Measurements from ENCODE around the gene DROSHA. TPM values are rescaled to one million over a fixed set of nuclear protein-coding genes. Genes with fewer than 3 reads are reported as not detected.

Gene DROSHA
- total RNA-seq, 1 experiment from 2014 or later = 57.7 TPM

DNA sequence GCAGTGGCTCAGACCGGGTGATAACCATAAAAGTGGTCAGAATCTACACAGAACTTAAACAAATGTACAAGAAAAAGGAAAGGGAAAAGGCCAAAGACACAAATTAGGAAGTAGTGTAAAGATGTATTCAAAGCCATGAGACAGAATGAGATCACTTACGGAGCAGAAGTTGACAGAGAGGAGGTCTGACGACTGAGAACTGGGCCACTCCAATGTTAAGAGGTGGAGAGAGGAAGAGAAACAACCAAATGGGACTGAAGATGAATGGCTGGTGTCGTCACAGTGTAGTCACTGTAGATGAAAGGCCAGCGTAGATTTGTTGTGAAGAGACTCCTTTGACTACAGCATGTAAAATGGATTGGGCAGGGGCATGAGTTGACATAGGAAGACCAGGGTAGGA, 114.4 kb downstream of the DROSHA start:
- ChIA-PET CTCF (no interaction called here), POLR2A (interaction anchor here (0.7 kb wide), 2 partner anchors 26 to 966 kb away, joined by 3 to 4 read pairs; no protein-coding TSS in a partner anchor)
- no peak for TF ChIP-seq CTCF (IDR thresholded peaks at IDR 0.05; ENCODE audit: unreplicated experiment)
- H3K36me3 Mint-ChIP-seq (ENCODE audit: insufficient read depth, unreplicated experiment) = peaks cover 22% of the 10 kb centered on the region
- no TSS peak for BruUV-seq (replicated peaks)
- H3K9me3 Mint-ChIP-seq (ENCODE audit: unreplicated experiment) = no peaks in the 10 kb centered on the region
- DNase-seq (ENCODE audit: unreplicated experiment) = no peak
- H3K4me3 Mint-ChIP-seq (ENCODE audit: unreplicated experiment) = no peak overlapping the region
- intact Hi-C loops (cut with micrococcal nuclease) = no loop called here
- H3K27me3 Mint-ChIP-seq (ENCODE audit: insufficient read depth, unreplicated experiment) = no peaks in the 10 kb centered on the region
- H3K4me1 Mint-ChIP-seq (ENCODE audit: insufficient read depth, unreplicated experiment) = peaks cover 15% of the 10 kb centered on the region
- no peak overlapping the region for H3K27ac Mint-ChIP-seq (ENCODE audit: low read depth, unreplicated experiment)

GRCh38 chr5:31416547-31416946, 115.3 kb downstream of the DROSHA start:
- H3K27me3 Mint-ChIP-seq (ENCODE audit: insufficient read depth, unreplicated experiment) = no peaks in the 10 kb centered on the region
- no peak overlapping the region for H3K4me3 Mint-ChIP-seq (ENCODE audit: unreplicated experiment)
- DNase-seq (ENCODE audit: unreplicated experiment) = no peak
- TF ChIP-seq CTCF (IDR thresholded peaks at IDR 0.05; ENCODE audit: unreplicated experiment) = no peak
- no peak overlapping the region for H3K27ac Mint-ChIP-seq (ENCODE audit: low read depth, unreplicated experiment)
- ChIA-PET CTCF (no interaction called here), POLR2A (no interaction called here)
- intact Hi-C loops (cut with micrococcal nuclease) = no loop called here
- H3K9me3 Mint-ChIP-seq (ENCODE audit: unreplicated experiment) = no peaks in the 10 kb centered on the region
- BruUV-seq (replicated peaks) = no TSS peak
- peaks cover 24% of the 10 kb centered on the region for H3K4me1 Mint-ChIP-seq (ENCODE audit: insufficient read depth, unreplicated experiment)
- peaks cover 12% of the 10 kb centered on the region for H3K36me3 Mint-ChIP-seq (ENCODE audit: insufficient read depth, unreplicated experiment)

- Mint-ChIP-seq H3K9me3 (ENCODE audit: unreplicated experiment) (no peaks in the 10 kb centered on the region), H3K27ac (ENCODE audit: low read depth, unreplicated experiment) (no peak overlapping the region), H3K4me3 (ENCODE audit: unreplicated experiment) (no peak overlapping the region), H3K27me3 (ENCODE audit: insufficient read depth, unreplicated experiment) (no peaks in the 10 kb centered on the region), H3K4me1 (ENCODE audit: insufficient read depth, unreplicated experiment) (peaks cover 24% of the 10 kb centered on the region), H3K36me3 (ENCODE audit: insufficient read depth, unreplicated experiment) (peaks cover 12% of the 10 kb centered on the region)
- BruUV-seq (replicated peaks) = no TSS peak
- ChIA-PET POLR2A (no interaction called here), CTCF (interaction anchor here (1.6 kb wide), 1 partner anchor 179 kb away, joined by 5 read pairs; no protein-coding TSS in a partner anchor)
- no peak for TF ChIP-seq CTCF (IDR thresholded peaks at IDR 0.05; ENCODE audit: unreplicated experiment)
- intact Hi-C loops (cut with micrococcal nuclease) = no loop called here
- DNase-seq (ENCODE audit: unreplicated experiment) = no peak
Observed at GRCh38 chr5:31415960-31416359, 115.9 kb downstream of the DROSHA start.

DNA sequence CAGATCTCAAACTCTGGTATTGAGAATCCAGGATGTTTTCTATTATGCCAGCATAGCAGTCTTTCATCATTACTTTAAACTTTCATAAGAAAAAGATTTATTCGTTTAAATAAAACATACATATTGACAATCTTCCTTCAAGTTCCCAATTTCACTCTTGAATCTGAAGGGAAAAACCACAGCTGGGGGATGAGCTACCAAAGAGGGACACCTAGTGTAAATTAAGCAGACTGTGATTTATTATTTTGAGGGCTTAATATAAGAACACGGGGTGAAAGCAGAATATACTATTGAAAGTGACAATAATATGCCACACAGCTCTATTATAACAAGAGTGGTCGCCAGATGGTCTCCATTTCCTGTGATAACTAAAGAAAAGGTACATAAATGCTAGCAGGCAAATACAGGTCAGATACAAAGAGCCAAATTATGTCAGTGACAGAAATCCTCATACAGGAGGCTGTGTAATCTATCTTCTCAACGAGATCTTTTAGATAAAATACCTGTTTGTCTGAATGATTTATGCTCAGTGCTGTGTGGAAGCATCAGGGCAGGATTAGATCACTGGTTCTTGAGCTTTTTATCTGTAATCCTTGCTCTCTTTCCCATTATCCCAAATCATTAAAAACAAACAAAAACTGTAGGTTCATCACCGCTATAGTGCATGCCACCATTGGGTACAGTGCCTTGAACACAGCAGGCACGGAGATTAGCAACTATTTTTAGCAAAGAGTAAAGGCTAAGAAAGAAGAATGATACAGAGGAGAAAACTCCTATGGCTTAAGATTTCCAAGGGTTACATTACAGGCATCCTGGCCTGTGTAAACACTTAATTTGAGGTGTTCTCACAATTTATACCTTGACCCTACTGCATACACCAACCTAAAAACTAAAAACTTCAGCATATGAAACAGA, 116.6 kb downstream of the DROSHA start:
- CTCF ChIA-PET = interaction anchor here (0.6 to 1.6 kb wide), 9 partner anchors 9 to 1374 kb away, joined by 3 to 5 read pairs (median 4); no protein-coding TSS in a partner anchor
- Mint-ChIP-seq H3K4me1 (ENCODE audit: insufficient read depth, unreplicated experiment) (peaks cover 24% of the 10 kb centered on the region), H3K27ac (ENCODE audit: low read depth, unreplicated experiment) (no peak overlapping the region), H3K9me3 (ENCODE audit: unreplicated experiment) (no peaks in the 10 kb centered on the region), H3K4me3 (ENCODE audit: unreplicated experiment) (no peak overlapping the region), H3K36me3 (ENCODE audit: insufficient read depth, unreplicated experiment) (peaks cover 12% of the 10 kb centered on the region), H3K27me3 (ENCODE audit: insufficient read depth, unreplicated experiment) (no peaks in the 10 kb centered on the region)
- POLR2A ChIA-PET = interaction anchor here (0.6 to 1.4 kb wide), 5 partner anchors 8 to 166 kb away, joined by 3 to 5 read pairs (median 3); partner anchors contain the start of genes C5orf22 and DROSHA
- DNase-seq (ENCODE audit: unreplicated experiment) = no peak
- no peak for TF ChIP-seq CTCF (IDR thresholded peaks at IDR 0.05; ENCODE audit: unreplicated experiment)
- intact Hi-C loops (cut with micrococcal nuclease) = no loop called here
- no TSS peak for BruUV-seq (replicated peaks)

Data from MCF 10A (cell line).